ENCODE results near the gene KLRK1.
"Not testable (repeated sequence)": the region's sequence is repeated elsewhere in the genome, so short reads cannot be mapped to it uniquely, and the experiment has no call there.

KLRK1 gene

GRCh38 chr12:10389904-10390303 is at the start of gene KLRK1:
KLRK1 (minus strand) TSS chr12:10390041; CDS start chr12:10388810, 1,231 bp downstream.
- no peak for DNase-seq (ENCODE audit: low read depth)

GRCh38 chr12:10437601-10438000 is 47.8 kb upstream of the KLRK1 start:
- DNase-seq (ENCODE audit: low read depth), result not testable (repeated sequence)

GRCh38 chr12:10435816-10436215 is 46.0 kb upstream of the KLRK1 start, which contains the start of gene KLRC2:
KLRC2 (minus strand) TSS chr12:10436010; CDS start chr12:10435986, 24 bp downstream.
- DNase-seq (ENCODE audit: low read depth), result peak; percentile 69

- peak; percentile 22 for DNase-seq (ENCODE audit: low read depth)
These were observed 40.8 kb upstream of the KLRK1 start for GRCh38 chr12:10430623-10431022.

GRCh38 chr12:10425938-10426337 is 36.1 kb upstream of the KLRK1 start:
- not testable (repeated sequence) for DNase-seq (ENCODE audit: low read depth)

- DNase-seq (ENCODE audit: low read depth), result peak; percentile 63
These were observed 34.5 kb upstream of the KLRK1 start for GRCh38 chr12:10424260-10424899.

- DNase-seq (ENCODE audit: low read depth), result not testable (repeated sequence)
These were observed 32.3 kb upstream of the KLRK1 start for GRCh38 chr12:10422159-10422558.

- DNase-seq (ENCODE audit: low read depth), result peak; percentile 47
These were observed 30.5 kb upstream of the KLRK1 start, which contains the start of gene KLRC3 for GRCh38 chr12:10420334-10420733. KLRC3 (minus strand) TSS chr12:10420595; CDS start chr12:10420550, 45 bp downstream.

- peak; percentile 26 for DNase-seq (ENCODE audit: low read depth)
These were observed 19.6 kb upstream of the KLRK1 start, which contains the start of gene KLRC4 for GRCh38 chr12:10409392-10409791. KLRC4 (minus strand) TSS chr12:10409757; CDS start chr12:10409575, 182 bp downstream.

- no peak for DNase-seq (ENCODE audit: low read depth)
These were observed 19.0 kb upstream of the KLRK1 start for GRCh38 chr12:10408842-10409241.

- no peak for DNase-seq (ENCODE audit: low read depth)
These were observed 16.9 kb upstream of the KLRK1 start for GRCh38 chr12:10406725-10407124.

GRCh38 chr12:10405294-10405693 is 15.5 kb upstream of the KLRK1 start:
- DNase-seq (ENCODE audit: low read depth), result no peak

GRCh38 chr12:10404798-10405197 is 15.0 kb upstream of the KLRK1 start:
- DNase-seq (ENCODE audit: low read depth), result no peak

GRCh38 chr12:10400829-10401228 is 11.0 kb upstream of the KLRK1 start:
- no peak for DNase-seq (ENCODE audit: low read depth)

GRCh38 chr12:10398168-10398567 is 8.3 kb upstream of the KLRK1 start:
- DNase-seq (ENCODE audit: low read depth), result no peak

GRCh38 chr12:10397296-10397695 is 7.5 kb upstream of the KLRK1 start:
- no peak for DNase-seq (ENCODE audit: low read depth)

- not testable (repeated sequence) for DNase-seq (ENCODE audit: low read depth)
These were observed 6.3 kb upstream of the KLRK1 start for GRCh38 chr12:10396176-10396575.

GRCh38 chr12:10395390-10395998 is 5.7 kb upstream of the KLRK1 start:
- DNase-seq (ENCODE audit: low read depth), result peak; percentile 91

GRCh38 chr12:10394531-10395152 is 4.8 kb upstream of the KLRK1 start:
- DNase-seq (ENCODE audit: low read depth), result peak; percentile 8

- DNase-seq (ENCODE audit: low read depth), result no peak
These were observed 3.5 kb upstream of the KLRK1 start for GRCh38 chr12:10393291-10393690.

- peak; percentile 84 for DNase-seq (ENCODE audit: low read depth)
These were observed 2.6 kb upstream of the KLRK1 start for GRCh38 chr12:10392394-10392930.

GRCh38 chr12:10390991-10391390 is 1.1 kb upstream of the KLRK1 start:
- DNase-seq (ENCODE audit: low read depth), result not testable (repeated sequence)

Measured in ELR (cell line).